ENCODE data around the gene LZTFL1. TPM values are rescaled to one million over a fixed set of nuclear protein-coding genes. Genes with fewer than 3 reads are reported as not detected.

LZTFL1 gene
- total RNA-seq, 4 donors from 2014 or later = 13.8 to 44.5 (median 21.0) TPM

GRCh38 chr3:45826908-45827307 lies 15.0 kb downstream of the LZTFL1 start:
- no peak for DNase-seq
- Histone ChIP-seq H3K4me1 (no peaks in the 10 kb centered on the region), H3K27me3 (no peaks in the 10 kb centered on the region), H3K27ac (no peak overlapping the region), H3K4me3 (no peak overlapping the region), H3K36me3 (no peaks in the 10 kb centered on the region), H3K9me3 (no peaks in the 10 kb centered on the region)
- TF ChIP-seq POLR2A (IDR thresholded peaks at IDR 0.05) = no peak
- TF ChIP-seq, protein P1, sequence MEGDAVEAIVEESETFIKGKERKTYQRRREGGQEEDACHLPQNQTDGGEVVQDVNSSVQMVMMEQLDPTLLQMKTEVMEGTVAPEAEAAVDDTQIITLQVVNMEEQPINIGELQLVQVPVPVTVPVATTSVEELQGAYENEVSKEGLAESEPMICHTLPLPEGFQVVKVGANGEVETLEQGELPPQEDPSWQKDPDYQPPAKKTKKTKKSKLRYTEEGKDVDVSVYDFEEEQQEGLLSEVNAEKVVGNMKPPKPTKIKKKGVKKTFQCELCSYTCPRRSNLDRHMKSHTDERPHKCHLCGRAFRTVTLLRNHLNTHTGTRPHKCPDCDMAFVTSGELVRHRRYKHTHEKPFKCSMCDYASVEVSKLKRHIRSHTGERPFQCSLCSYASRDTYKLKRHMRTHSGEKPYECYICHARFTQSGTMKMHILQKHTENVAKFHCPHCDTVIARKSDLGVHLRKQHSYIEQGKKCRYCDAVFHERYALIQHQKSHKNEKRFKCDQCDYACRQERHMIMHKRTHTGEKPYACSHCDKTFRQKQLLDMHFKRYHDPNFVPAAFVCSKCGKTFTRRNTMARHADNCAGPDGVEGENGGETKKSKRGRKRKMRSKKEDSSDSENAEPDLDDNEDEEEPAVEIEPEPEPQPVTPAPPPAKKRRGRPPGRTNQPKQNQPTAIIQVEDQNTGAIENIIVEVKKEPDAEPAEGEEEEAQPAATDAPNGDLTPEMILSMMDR (IDR thresholded peaks at IDR 0.05) = no peak
- intact Hi-C loops (cut with DNase I; ENCODE audit: low total_unique reads) = no loop called here

GRCh38 chr3:45826321-45826720 lies 15.6 kb downstream of the LZTFL1 start:
- DNase-seq = no peak
- Histone ChIP-seq H3K4me3 (no peak overlapping the region), H3K27ac (no peak overlapping the region), H3K36me3 (no peaks in the 10 kb centered on the region), H3K27me3 (no peaks in the 10 kb centered on the region), H3K4me1 (no peaks in the 10 kb centered on the region), H3K9me3 (no peaks in the 10 kb centered on the region)
- no peak for TF ChIP-seq POLR2A (IDR thresholded peaks at IDR 0.05)
- TF ChIP-seq, protein P1 (IDR thresholded peaks at IDR 0.05) = no peak
- intact Hi-C loops (cut with DNase I; ENCODE audit: low total_unique reads) = no loop called here

GRCh38 chr3:45821127-45821526 lies 20.8 kb downstream of the LZTFL1 start:
- TF ChIP-seq, protein P1 (IDR thresholded peaks at IDR 0.05) = no peak
- TF ChIP-seq POLR2A (IDR thresholded peaks at IDR 0.05) = no peak
- DNase-seq = no peak
- Histone ChIP-seq H3K36me3 (no peaks in the 10 kb centered on the region), H3K4me1 (peaks cover 7 to 21% of the 10 kb centered on the region in 2 donors), H3K4me3 (no peak overlapping the region), H3K9me3 (no peaks in the 10 kb centered on the region), H3K27ac (no peak overlapping the region), H3K27me3 (no peaks in the 10 kb centered on the region)
- intact Hi-C loops (cut with DNase I; ENCODE audit: low total_unique reads) = no loop called here

GRCh38 chr3:45819543-45819942 lies 22.4 kb downstream of the LZTFL1 start:
- Histone ChIP-seq H3K36me3 (no peaks in the 10 kb centered on the region), H3K27ac (peak overlapping the region; percentile 82 to 94)

GRCh38 chr3:45817831-45818522 lies 23.9 kb downstream of the LZTFL1 start:
- peak overlapping the region; percentile 82 to 94 for H3K27ac ChIP-seq
- H3K27me3 ChIP-seq = no peaks in the 10 kb centered on the region
- intact Hi-C loops (cut with DNase I; ENCODE audit: low total_unique reads) = no loop called here
- TF ChIP-seq POLR2A (IDR thresholded peaks at IDR 0.05) = no peak
- TF ChIP-seq, protein P1 (IDR thresholded peaks at IDR 0.05) = no peak
- DNase-seq = peak; percentile 78 to 90
- H3K4me3 ChIP-seq = no peak overlapping the region
- H3K36me3 ChIP-seq = no peaks in the 10 kb centered on the region
- no peaks in the 10 kb centered on the region for H3K9me3 ChIP-seq
- H3K4me1 ChIP-seq = peaks cover 7 to 21% of the 10 kb centered on the region in 2 donors

More at GRCh38 chr3:45819543-45819942, 22.4 kb downstream of the LZTFL1 start:
- Histone ChIP-seq H3K4me1 (peaks cover 7 to 21% of the 10 kb centered on the region in 2 donors), H3K27me3 (no peaks in the 10 kb centered on the region), H3K9me3 (no peaks in the 10 kb centered on the region), H3K4me3 (no peak overlapping the region)
- no peak for DNase-seq
- intact Hi-C loops (cut with DNase I; ENCODE audit: low total_unique reads) = no loop called here
- no peak for TF ChIP-seq POLR2A (IDR thresholded peaks at IDR 0.05)
- TF ChIP-seq, protein P1 (IDR thresholded peaks at IDR 0.05) = no peak
